HepG2 (cell line): ENCODE results near the gene LCP2.
"Not testable (repeated sequence)": the region's sequence is repeated elsewhere in the genome, so short reads cannot be mapped to it uniquely, and the experiment has no call there.

Source experiments
- ATF6 ChIP-seq: sonication (generic); formaldehyde crosslinking; conservative IDR thresholded peaks from 2 replicates; pipeline ENCODE4 v1.4.0; 2020; ENCODE audit warnings: missing genetic modification reagents
- CREB1 ChIP-seq, 2 experiments: fragments of 450-650 bp in 1 of 2; IDR thresholded peaks; 2 replicates each; pipeline ENCODE4 v1.6.1; 2016 to 2017; ENCODE audit warnings: control low read depth in 1 of 2, mild to moderate bottlenecking in 1 of 2, missing compliant biosample characterization in 1 of 2, missing genetic modification characterization in 1 of 2
- CTCF ChIP-seq: sonication (generic); formaldehyde crosslinking; IDR thresholded peaks from 2 replicates; pipeline ENCODE4 v1.5.0; 2020; ENCODE audit warnings: mild to moderate bottlenecking, missing genetic modification reagents, moderate library complexity
- ETS1 ChIP-seq: sonication (generic); formaldehyde crosslinking; IDR thresholded peaks from 2 replicates; pipeline ENCODE4 v1.4.0; 2020; ENCODE audit warnings: missing genetic modification reagents
- MED13 ChIP-seq: sonication (generic); formaldehyde crosslinking; IDR thresholded peaks from 2 replicates; pipeline ENCODE4 v1.5.0; 2020; ENCODE audit warnings: missing genetic modification reagents
- PCBP1 ChIP-seq: fragments of 200-400 bp; formaldehyde crosslinking; IDR thresholded peaks from 2 replicates; pipeline ENCODE4 v1.6.1; 2017; ENCODE audit warnings: mild to moderate bottlenecking, low read depth, low read length, borderline replicate concordance
- POLR2AphosphoS5 ChIP-seq: IDR thresholded peaks from 2 replicates; pipeline ENCODE4 v1.6.1; 2012; ENCODE audit warnings: low read depth, low read length
- ZBTB8A ChIP-seq: sonication (generic); formaldehyde crosslinking; IDR thresholded peaks from 2 replicates; pipeline ENCODE4 v1.4.0; 2020; ENCODE audit warnings: mild to moderate bottlenecking, low read depth, missing genetic modification reagents, borderline replicate concordance
- ZNF350 ChIP-seq: sonication (generic); formaldehyde crosslinking; IDR thresholded peaks from 2 replicates; pipeline ENCODE4 v1.4.0; 2020; ENCODE audit warnings: mild to moderate bottlenecking, low read depth, missing genetic modification reagents, borderline replicate concordance

- TF ChIP-seq CREB1 (IDR thresholded peaks at IDR 0.05); CREB1 (CRISPR knock-in tag; IDR thresholded peaks at IDR 0.05); ATF6 (CRISPR knock-in tag); PCBP1; MED13 (CRISPR knock-in tag); CTCF (CRISPR knock-in tag); POLR2AphosphoS5; ETS1 (CRISPR knock-in tag); ZBTB8A (CRISPR knock-in tag); ZNF350 (CRISPR knock-in tag): not testable (repeated sequence)
These were observed 48.7 kb downstream of the LCP2 start for GRCh38 chr5:170248931-170249227.
